HEK293 (cell line): Measurements from ENCODE around the gene AK1.

Source experiments
- CTCF ChIA-PET: fragments of 350-600 bp; formaldehyde crosslinking; extraction: SDS; loops from one replicate; lab custom pipeline; 2021; ENCODE audit warnings: antibody characterized with exemption; lab: Yijun Ruan, JAX
- POLR2A ChIA-PET: fragments of 300-600 bp; formaldehyde crosslinking; extraction: SDS; loops from one replicate; lab custom pipeline; 2020; ENCODE audit warnings: antibody characterized with exemption, inconsistent platforms; lab: Yijun Ruan, JAX
- H3K27ac ChIP-seq: fragments of 200-500 bp; sonication (Bioruptor generic); 2 replicates; pipeline ENCODE4 v1.5.1; 2014; ENCODE audit warnings: low read depth, low read length, control low read depth, inconsistent platforms; ENCODE audit errors: extremely low read depth
- H3K36me3 ChIP-seq, 2 experiments: fragments of 200-500 bp in 1 of 2; sonication (Bioruptor generic) in 1 of 2; 1 replicate in 1 of 2; 2 replicates in 1 of 2; pipeline ENCODE4 v1.5.1; 2014 to 2017; ENCODE audit warnings: inconsistent platforms in 2 of 2, low read length in 2 of 2; ENCODE audit not compliant: control insufficient read depth in 2 of 2, insufficient read depth in 1 of 2
- H3K4me1 ChIP-seq: fragments of 200-500 bp; sonication (Bioruptor generic); 2 replicates; pipeline ENCODE4 v1.5.1; 2014; ENCODE audit warnings: mild to moderate bottlenecking, low read length, inconsistent platforms; ENCODE audit not compliant: control insufficient read depth, insufficient read depth
- H3K4me3 ChIP-seq: 2 replicates; pipeline ENCODE4 v1.5.1; 2011; ENCODE audit warnings: low read depth, mild to moderate bottlenecking, control low read depth, low read length, moderate library complexity
- H3K9me3 ChIP-seq: fragments of 200-500 bp; sonication (Bioruptor generic); 2 replicates; pipeline ENCODE4 v1.5.1; 2014; ENCODE audit warnings: low read depth, low read length, inconsistent platforms; ENCODE audit not compliant: control insufficient read depth, insufficient read depth
- GLIS1 ChIP-seq: fragments of 450-650 bp; formaldehyde crosslinking; IDR thresholded peaks from 2 replicates; pipeline ENCODE4 v1.5.1; 2016; ENCODE audit warnings: missing biosample characterization, missing genetic modification characterization
- HOXD13 ChIP-seq: sonication (generic); formaldehyde crosslinking; IDR thresholded peaks from 2 replicates; pipeline ENCODE4 v1.8.0; 2022; ENCODE audit warnings: missing genetic modification reagents, borderline replicate concordance
- PATZ1 ChIP-seq: fragments of 450-650 bp; formaldehyde crosslinking; IDR thresholded peaks from 2 replicates; pipeline ENCODE4 v1.5.1; 2016; ENCODE audit warnings: missing biosample characterization, missing genetic modification characterization
- SP2 ChIP-seq: fragments of 450-650 bp; formaldehyde crosslinking; IDR thresholded peaks from 2 replicates; pipeline ENCODE4 v1.5.1; 2016; ENCODE audit warnings: missing biosample characterization, missing genetic modification characterization
- YY1 ChIP-seq: fragments of 450-650 bp; formaldehyde crosslinking; IDR thresholded peaks from 2 replicates; pipeline ENCODE4 v1.5.1; 2018; ENCODE audit warnings: missing biosample characterization, missing genetic modification characterization
- ZBTB17 ChIP-seq: fragments of 450-650 bp; formaldehyde crosslinking; IDR thresholded peaks from 2 replicates; pipeline ENCODE4 v1.5.1; 2016; ENCODE audit warnings: missing biosample characterization, missing genetic modification characterization
- ZBTB26 ChIP-seq: fragments of 450-650 bp; formaldehyde crosslinking; optimal IDR thresholded peaks from 2 replicates; pipeline ENCODE3; 2016; ENCODE audit warnings: missing biosample characterization, mild to moderate bottlenecking, missing genetic modification characterization
- ZNF16 ChIP-seq: fragments of 450-650 bp; formaldehyde crosslinking; IDR thresholded peaks from 2 replicates; pipeline ENCODE4 v1.5.1; 2016; ENCODE audit warnings: low read depth, missing biosample characterization, missing genetic modification characterization
- ZNF24 ChIP-seq: fragments of 450-650 bp; formaldehyde crosslinking; IDR thresholded peaks from 2 replicates; pipeline ENCODE4 v1.5.1; 2016; ENCODE audit warnings: missing biosample characterization, missing genetic modification characterization
- ZNF394 ChIP-seq: fragments of 450-650 bp; formaldehyde crosslinking; IDR thresholded peaks from 2 replicates; pipeline ENCODE4 v1.5.1; 2016; ENCODE audit warnings: missing biosample characterization, missing genetic modification characterization, mild to moderate bottlenecking, moderate library complexity, borderline replicate concordance
- ZNF621 ChIP-seq: fragments of 450-650 bp; formaldehyde crosslinking; IDR thresholded peaks from 2 replicates; pipeline ENCODE4 v1.5.1; 2017; ENCODE audit warnings: missing biosample characterization, missing genetic modification characterization
- ZNF670 ChIP-seq: fragments of 450-650 bp; formaldehyde crosslinking; IDR thresholded peaks from 2 replicates; pipeline ENCODE4 v1.5.1; 2016; ENCODE audit warnings: missing biosample characterization, missing genetic modification characterization, low read depth
- ZNF776 ChIP-seq: fragments of 450-650 bp; formaldehyde crosslinking; IDR thresholded peaks from 2 replicates; pipeline ENCODE4 v1.5.0; 2017; ENCODE audit warnings: missing biosample characterization, missing genetic modification characterization, borderline replicate concordance

AK1 gene

GRCh38 chr9:127832248-127832647 lies 45.2 kb downstream of the AK1 start:
- H3K27ac ChIP-seq: no peak overlapping the region
- no peaks in the 10 kb centered on the region for H3K4me1 ChIP-seq
- no peaks in the 10 kb centered on the region for H3K9me3 ChIP-seq
- ChIA-PET POLR2A (interaction anchor here (0.6 to 0.7 kb wide), 2 partner anchors 11 to 50 kb away, joined by 3 read pairs; no protein-coding TSS in a partner anchor), CTCF (no interaction called here)
- H3K4me3 ChIP-seq: no peak overlapping the region
- TF ChIP-seq ZNF16 (tag by site-specific recombination) (no peak), ZNF776 (tag by site-specific recombination) (no peak), ZNF24 (no peak), ZNF670 (tag by site-specific recombination) (no peak), ZNF621 (tag by site-specific recombination) (no peak)
- H3K36me3 ChIP-seq: no peaks in the 10 kb centered on the region

- TF ChIP-seq HOXD13: no peak
- H3K4me1 ChIP-seq: no peaks in the 10 kb centered on the region
- no peak overlapping the region for H3K27ac ChIP-seq
- POLR2A ChIA-PET: interaction anchor here (1.2 to 2.2 kb wide), 2 partner anchors 12 to 26 kb away, joined by 3 to 5 read pairs; no protein-coding TSS in a partner anchor
- no peaks in the 10 kb centered on the region for H3K36me3 ChIP-seq
- H3K9me3 ChIP-seq: no peaks in the 10 kb centered on the region
- CTCF ChIA-PET: interaction anchor here (0.7 kb wide), 1 partner anchor 175 kb away, joined by 3 read pairs; no protein-coding TSS in a partner anchor
- no peak overlapping the region for H3K4me3 ChIP-seq
These were observed 48.1 kb downstream of the AK1 start for GRCh38 chr9:127829205-127829906.

GRCh38 chr9:127828262-127829031 lies 49.0 kb downstream of the AK1 start:
- Histone ChIP-seq H3K36me3 (no peaks in the 10 kb centered on the region), H3K4me1 (no peaks in the 10 kb centered on the region), H3K9me3 (no peaks in the 10 kb centered on the region), H3K27ac (no peak overlapping the region), H3K4me3 (no peak overlapping the region)
- POLR2A ChIA-PET: interaction anchor here (1.2 to 2.2 kb wide), 2 partner anchors 11 to 25 kb away, joined by 3 to 5 read pairs; no protein-coding TSS in a partner anchor
- CTCF ChIA-PET: interaction anchor here (0.6 to 1.3 kb wide), 4 partner anchors 41 to 174 kb away, joined by 3 to 5 read pairs (median 4); no protein-coding TSS in a partner anchor
- TF ChIP-seq ZBTB26 (tag by site-specific recombination) (peak; percentile 25), ZNF394 (no peak), YY1 (tag by site-specific recombination) (no peak), ZBTB17 (tag by site-specific recombination) (0 out of 2 replicates have a peak, but pooled peaks have one; percentile 14), PATZ1 (tag by site-specific recombination) (0 out of 2 replicates have a peak, but pooled peaks have one; percentile 20), SP2 (tag by site-specific recombination) (peak; percentile 33), GLIS1 (peak; percentile 60; the same call in 1 of the 2 replicates)
